Gastrocnemius medialis (tissue), 4 donors: ENCODE results near the gene MPZ. TPM values are rescaled to one million over a fixed set of nuclear protein-coding genes. Genes with fewer than 3 reads are reported as not detected.
A peak's percentile ranks its signal among the peaks of the same experiment; 100 is the strongest.

Experiments used
- ATAC-seq, 2 donors: fragments of 150-250 bp; one replicate each; pipeline ENCODE4 v1.9.1; 2016
- DNase-seq, 2 donors: peaks; one replicate each; pipeline ENCODE4 v3.0.0-alpha.2; 2019
- H3K27ac ChIP-seq, 4 donors: fragments of 200-600 bp; sonication (generic); 1 replicate in 1 of 4; 2 replicates in 3 of 4; pipeline ENCODE4 v1.5.1; 2016 to 2018; ENCODE audit warnings: mild to moderate bottlenecking in 2 of 4, moderate library complexity in 1 of 4
- H3K27me3 ChIP-seq, 3 donors: fragments of 200-600 bp; sonication (generic) in 2 of 3; 1 replicate in 1 of 3; 2 replicates in 2 of 3; pipeline versions ENCODE4 v1.5.1 to v1.6.0; 2016 to 2019; ENCODE audit warnings: mild to moderate bottlenecking in 1 of 3, moderate library complexity in 1 of 3
- H3K36me3 ChIP-seq, 2 donors: fragments of 200-600 bp; sonication (generic) in 1 of 2; one replicate each; pipeline ENCODE4 v1.5.1; 2017 to 2018
- H3K4me1 ChIP-seq, 2 donors: fragments of 200-600 bp; sonication (generic) in 1 of 2; one replicate each; pipeline ENCODE4 v1.5.1; 2016 to 2017; ENCODE audit warnings: mild to moderate bottlenecking in 2 of 2
- H3K4me3 ChIP-seq, 4 donors: fragments of 200-600 bp; sonication (generic) in 3 of 4; 1 replicate in 1 of 4; 2 replicates in 3 of 4; pipeline ENCODE4 v1.5.1; 2016 to 2019; ENCODE audit warnings: mild to moderate bottlenecking in 2 of 4
- H3K9me3 ChIP-seq, 3 donors: fragments of 200-600 bp; sonication (generic) in 2 of 3; 1 replicate in 1 of 3; 2 replicates in 2 of 3; pipeline ENCODE4 v1.5.1; 2016 to 2019
- CTCF ChIP-seq, 5 experiments: fragments of 450-650 bp in 3 of 5; fragments of 200-600 bp in 2 of 5; sonication (generic) in 2 of 5; IDR thresholded peaks in 4 of 5; conservative IDR thresholded peaks in 1 of 5; 1 replicate in 4 of 5; 2 replicates in 1 of 5; pipeline ENCODE4 v1.5.1; 2016 to 2019; ENCODE audit warnings: antibody characterized with exemption in 5 of 5, mild to moderate bottlenecking in 3 of 5, moderate library complexity in 3 of 5
- POLR2A ChIP-seq, 2 donors: fragments of 450-650 bp; IDR thresholded peaks; one replicate each; pipeline ENCODE4 v1.6.1; 2017; ENCODE audit warnings: antibody characterized with exemption in 2 of 2, mild to moderate bottlenecking in 2 of 2, moderate library complexity in 2 of 2
- in situ Hi-C, 4 donors: fragments of 200-750 bp; cut with MboI; loops; one replicate each; pipeline versions ENCODE4 v1.15.0 to v1.8.0; 2017; ENCODE audit warnings: low sequenced_read_pairs in 4 of 4
- intact Hi-C: fragments of 100-400 bp; cut with DNase I; formaldehyde crosslinking; loops from one replicate; pipeline ENCODE4 v1.15.1; 2023; ENCODE audit warnings: low total_unique reads
- total RNA-seq, 4 donors: library from RNA; depleted of rRNA; stranded (reverse); fragments of >200 nt; gene quantifications; one replicate each; pipeline versions ENCODE4 v1.1.0 to v1.2.3, GENCODE V29; 2016

Gene MPZ
- total RNA-seq, 4 donors from 2014 or later = 0.61 to 3.4 (median 2.1) TPM

- no peaks in the 10 kb centered on the region for H3K4me1 ChIP-seq
- peak overlapping the region; percentile 7 to 61 (median 34) for H3K27ac ChIP-seq
- no peak for ATAC-seq
- in situ Hi-C loops = no loop called here
- intact Hi-C loops = no loop called here
- no peak for TF ChIP-seq POLR2A (IDR thresholded peaks at IDR 0.05)
- no peak for TF ChIP-seq CTCF (IDR thresholded peaks at IDR 0.05 in 4 of 5, conservative IDR thresholded peaks at IDR 0.05 in 1 of 5)
- no peak for DNase-seq
- H3K27me3 ChIP-seq = peaks cover 0 to 12% (median 3%) of the 10 kb centered on the region in 3 donors
- no peaks in the 10 kb centered on the region for H3K9me3 ChIP-seq
- H3K36me3 ChIP-seq = no peaks in the 10 kb centered on the region
- peak overlapping the region; percentile 51 to 62 (median 59) for H3K4me3 ChIP-seq
Observed at GRCh38 chr1:161304927-161305866, 4.6 kb downstream of the MPZ start.

GRCh38 chr1:161300478-161300877 is 9.3 kb downstream of the MPZ start:
- intact Hi-C loops (no loop called here), in situ Hi-C loops (no loop called here)
- TF ChIP-seq POLR2A (IDR thresholded peaks at IDR 0.05) (no peak), CTCF (IDR thresholded peaks at IDR 0.05 in 4 of 5, conservative IDR thresholded peaks at IDR 0.05 in 1 of 5) (no peak)
- H3K27ac ChIP-seq = no peak overlapping the region
- H3K4me1 ChIP-seq = no peaks in the 10 kb centered on the region
- no peak for DNase-seq
- no peaks in the 10 kb centered on the region for H3K9me3 ChIP-seq
- ATAC-seq = no peak
- H3K27me3 ChIP-seq = peaks cover 0 to 1% (median 0%) of the 10 kb centered on the region in 3 donors
- H3K36me3 ChIP-seq = no peaks in the 10 kb centered on the region
- no peak overlapping the region for H3K4me3 ChIP-seq

GRCh38 chr1:161299347-161299746 is 10.4 kb downstream of the MPZ start:
- Histone ChIP-seq H3K4me3 (no peak overlapping the region), H3K4me1 (no peaks in the 10 kb centered on the region), H3K27ac (no peak overlapping the region), H3K36me3 (no peaks in the 10 kb centered on the region), H3K27me3 (no peaks in the 10 kb centered on the region), H3K9me3 (no peaks in the 10 kb centered on the region)
- TF ChIP-seq POLR2A (IDR thresholded peaks at IDR 0.05) = no peak
- no peak for TF ChIP-seq CTCF (IDR thresholded peaks at IDR 0.05 in 4 of 5, conservative IDR thresholded peaks at IDR 0.05 in 1 of 5)
- in situ Hi-C loops = loop anchor here in 1 of 4 donors (10.0 kb wide), 1 partner anchor 65 kb away; the partner anchor contains the start of gene NR1I3
- intact Hi-C loops = no loop called here
- DNase-seq (no peak), ATAC-seq (no peak)

- Histone ChIP-seq H3K27me3 (no peaks in the 10 kb centered on the region), H3K27ac (no peak overlapping the region), H3K4me1 (no peaks in the 10 kb centered on the region), H3K36me3 (no peaks in the 10 kb centered on the region), H3K9me3 (no peaks in the 10 kb centered on the region), H3K4me3 (no peak overlapping the region)
- in situ Hi-C loops = loop anchor here in 1 of 4 donors (10.0 kb wide), 1 partner anchor 63 kb away; the partner anchor contains the start of gene NR1I3
- DNase-seq (no peak), ATAC-seq (no peak)
- TF ChIP-seq POLR2A (IDR thresholded peaks at IDR 0.05) (no peak), CTCF (IDR thresholded peaks at IDR 0.05 in 4 of 5, conservative IDR thresholded peaks at IDR 0.05 in 1 of 5) (no peak)
- intact Hi-C loops = no loop called here
Observed at GRCh38 chr1:161298116-161298515, 11.7 kb downstream of the MPZ start.
